HG02678 (cell line): Measurements from ENCODE around the gene SEC22C.

Experiments used
- ATAC-seq: cut with Tn5 transposase; IDR thresholded peaks from one replicate; pipeline ENCODE4 v1.9.1; 2021; ENCODE audit warnings: mild to moderate bottlenecking, moderate library complexity; ENCODE audit not compliant: unreplicated experiment

Gene SEC22C

GRCh38 chr3:42500909-42501308, 80.9 kb downstream of the SEC22C start:
- ATAC-seq, result no peak

- ATAC-seq, result no peak
Observed at GRCh38 chr3:42500091-42500490, 81.7 kb downstream of the SEC22C start.

GRCh38 chr3:42499478-42499871, 82.3 kb downstream of the SEC22C start:
- ATAC-seq, result no peak

- ATAC-seq, result no peak
Observed at GRCh38 chr3:42498791-42499477, 82.8 kb downstream of the SEC22C start.

- ATAC-seq, result no peak
Observed at GRCh38 chr3:42498034-42498433, 83.7 kb downstream of the SEC22C start.
